HG02870 (cell line): ENCODE data around the gene TRPV6.

Experiments used
- ATAC-seq: cut with Tn5 transposase; IDR thresholded peaks from one replicate; pipeline ENCODE4 v1.9.1; 2021; ENCODE audit warnings: mild to moderate bottlenecking, moderate library complexity; ENCODE audit not compliant: unreplicated experiment

TRPV6 gene

DNA sequence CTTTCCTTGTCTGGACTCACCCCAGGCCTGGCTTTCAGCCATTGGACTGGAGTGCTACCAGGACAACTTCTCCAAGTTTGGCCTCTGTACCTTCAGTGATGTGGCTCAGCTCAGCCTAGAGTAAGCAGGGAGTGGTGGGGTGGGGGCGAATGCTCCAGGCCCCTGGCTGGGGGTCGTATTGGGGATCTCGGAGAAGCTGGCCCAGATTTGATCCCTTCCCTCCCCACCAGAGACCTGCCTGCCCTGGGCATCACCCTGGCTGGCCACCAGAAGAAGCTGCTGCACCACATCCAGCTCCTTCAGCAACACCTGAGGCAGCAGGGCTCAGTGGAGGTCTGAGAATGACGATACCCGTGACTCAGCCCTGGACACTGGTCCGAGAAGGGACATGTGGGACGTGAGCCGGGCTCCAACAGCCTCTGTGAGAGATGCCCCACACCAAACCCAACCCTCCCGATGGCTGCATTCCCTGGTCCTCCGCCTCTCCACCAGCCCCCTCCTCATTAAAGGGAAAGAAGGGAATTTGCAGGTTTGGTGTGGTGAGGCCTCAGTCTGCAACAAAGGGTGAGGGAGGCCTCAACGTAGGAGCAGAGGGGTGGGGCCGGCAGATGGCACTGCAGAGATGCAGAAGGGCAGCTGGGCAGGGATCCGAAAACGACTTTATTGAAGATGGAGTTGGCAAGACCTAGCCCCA is 14.8 kb downstream of the TRPV6 start:
- no peak for ATAC-seq

DNA sequence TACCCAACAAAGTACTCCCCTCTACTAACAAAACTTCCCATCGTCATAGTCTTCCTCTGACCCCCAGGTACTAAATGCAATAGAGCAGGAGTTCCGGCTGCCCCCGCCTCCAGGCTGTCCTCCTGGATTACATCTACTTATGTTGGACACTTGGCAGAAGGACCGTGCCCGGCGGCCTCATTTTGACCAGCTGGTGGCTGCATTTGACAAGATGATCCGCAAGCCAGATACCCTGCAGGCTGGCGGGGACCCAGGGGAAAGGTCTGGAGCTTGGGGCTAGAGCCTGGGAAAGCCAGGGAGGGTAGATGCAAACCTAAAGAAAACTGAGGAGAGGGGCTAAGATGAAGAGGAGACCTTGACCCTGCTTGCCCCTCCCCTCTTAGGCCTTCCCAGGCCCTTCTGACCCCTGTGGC is 15.4 kb downstream of the TRPV6 start:
- ATAC-seq: no peak

DNA sequence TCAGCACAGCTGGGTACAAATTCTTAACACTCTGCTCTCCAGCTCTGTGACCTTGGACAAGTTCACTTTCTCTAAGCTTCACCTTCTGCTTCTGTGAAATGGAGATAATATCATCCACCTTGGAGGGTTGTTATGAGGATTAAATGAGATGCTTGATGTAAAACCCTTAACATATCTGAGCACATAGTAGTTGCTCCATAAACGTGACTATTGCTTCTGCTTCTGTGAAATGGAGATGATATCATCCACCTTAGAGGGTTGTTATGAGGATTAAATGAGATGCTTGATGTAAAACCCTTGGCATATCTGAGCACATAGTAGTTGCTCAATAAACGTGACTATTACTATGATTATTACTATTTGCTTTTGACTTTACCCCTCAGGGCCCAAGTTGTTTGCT is 16.1 kb downstream of the TRPV6 start:
- no peak for ATAC-seq

DNA sequence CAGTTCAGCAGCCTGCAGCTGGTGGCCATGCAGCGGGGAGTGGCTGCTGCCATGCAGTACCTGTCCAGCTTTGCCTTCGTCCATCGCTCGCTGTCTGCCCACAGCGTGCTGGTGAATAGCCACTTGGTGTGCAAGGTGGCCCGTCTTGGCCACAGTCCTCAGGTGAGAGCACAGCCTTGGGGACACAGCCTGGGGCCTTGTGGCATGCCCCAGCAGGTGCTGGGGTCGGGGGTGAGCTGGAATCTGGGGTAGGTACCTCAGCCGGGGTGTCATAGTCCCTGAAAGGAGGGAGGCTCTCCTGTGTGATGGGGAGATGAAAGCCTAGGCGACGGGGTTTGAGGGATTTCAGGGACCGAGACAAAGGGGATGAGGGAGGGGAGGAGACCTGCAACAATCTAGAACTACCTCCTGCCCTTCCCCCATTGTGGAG is 16.5 kb downstream of the TRPV6 start:
- no peak for ATAC-seq

DNA sequence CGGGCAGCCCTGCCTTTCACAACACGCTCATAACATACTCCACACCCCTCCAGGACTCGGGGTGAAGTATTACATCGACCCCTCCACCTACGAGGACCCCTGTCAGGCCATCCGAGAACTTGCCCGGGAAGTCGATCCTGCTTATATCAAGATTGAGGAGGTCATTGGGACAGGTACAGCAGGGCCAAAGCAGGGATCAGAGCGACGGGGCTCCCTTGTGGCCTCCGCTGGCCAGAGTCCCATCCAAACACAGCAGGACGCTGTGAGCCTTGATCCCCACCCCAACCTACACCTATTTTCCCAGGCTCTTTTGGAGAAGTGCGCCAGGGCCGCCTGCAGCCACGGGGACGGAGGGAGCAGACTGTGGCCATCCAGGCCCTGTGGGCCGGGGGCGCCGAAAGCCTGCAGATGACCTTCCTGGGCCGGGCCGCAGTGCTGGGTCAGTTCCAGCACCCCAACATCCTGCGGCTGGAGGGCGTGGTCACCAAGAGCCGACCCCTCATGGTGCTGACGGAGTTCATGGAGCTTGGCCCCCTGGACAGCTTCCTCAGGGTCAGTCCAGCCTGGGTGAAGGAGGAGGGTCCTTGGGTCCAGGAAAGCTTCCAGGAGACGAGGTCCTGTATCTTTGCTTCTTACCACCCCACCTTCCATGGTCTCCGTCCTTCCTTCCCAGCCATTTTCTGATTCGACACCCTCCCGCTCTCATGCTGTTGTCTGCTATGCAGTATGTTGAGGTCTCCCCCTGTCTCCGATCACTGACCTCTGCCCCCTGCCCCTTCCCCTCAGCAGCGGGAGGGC is 17.2 kb downstream of the TRPV6 start:
- ATAC-seq: no peak

DNA sequence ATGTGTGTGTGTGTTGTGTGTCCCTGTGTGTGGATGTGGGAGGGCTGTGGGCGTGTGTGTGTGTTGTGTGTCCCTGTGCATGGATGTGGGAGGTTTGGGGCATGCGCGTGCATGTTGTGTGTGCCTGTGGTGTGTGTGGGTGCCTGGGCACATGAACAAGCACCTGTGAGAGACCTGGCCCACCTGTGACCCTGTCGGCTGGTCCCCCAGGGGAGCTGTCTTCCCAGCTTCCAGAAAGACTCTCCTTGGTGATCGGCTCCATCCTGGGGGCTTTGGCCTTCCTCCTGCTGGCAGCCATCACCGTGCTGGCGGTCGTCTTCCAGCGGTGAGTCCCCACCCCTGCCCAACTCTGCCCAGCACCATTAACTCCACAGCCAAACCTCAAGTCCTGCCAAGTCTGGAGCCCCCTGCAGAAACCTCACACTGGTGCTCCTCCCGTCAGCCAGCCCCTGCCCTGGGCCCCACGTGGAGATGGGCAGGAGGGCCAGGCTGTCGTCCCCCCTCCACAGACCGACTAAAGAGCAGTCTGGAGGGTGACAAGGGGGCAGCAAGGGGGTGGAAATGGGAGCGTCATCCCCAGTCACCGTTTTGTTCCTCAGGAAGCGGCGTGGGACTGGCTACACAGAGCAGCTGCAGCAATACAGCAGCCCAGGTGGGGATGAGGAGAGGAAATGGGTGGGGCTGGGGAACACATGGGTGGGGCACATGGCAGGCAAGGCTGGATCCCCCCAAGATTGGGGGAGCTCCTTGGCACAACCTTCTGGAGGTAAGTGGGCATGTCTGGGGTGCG is 18.0 kb downstream of the TRPV6 start:
- ATAC-seq: no peak

DNA sequence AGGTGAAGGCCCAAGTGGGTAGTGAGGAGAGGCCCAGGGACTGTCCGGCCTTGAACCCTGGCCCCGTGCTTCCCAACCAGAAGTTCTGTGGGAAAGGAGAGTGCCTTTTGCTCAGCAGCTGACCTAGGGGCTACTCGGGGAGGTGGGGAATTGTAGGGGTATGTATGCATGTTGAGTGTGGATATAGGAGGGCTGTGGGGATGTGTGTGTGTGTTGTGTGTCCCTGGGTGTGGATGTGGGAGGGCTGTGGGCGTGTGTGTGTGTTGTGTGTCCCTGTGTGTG is 18.5 kb downstream of the TRPV6 start:
- ATAC-seq: no peak

DNA sequence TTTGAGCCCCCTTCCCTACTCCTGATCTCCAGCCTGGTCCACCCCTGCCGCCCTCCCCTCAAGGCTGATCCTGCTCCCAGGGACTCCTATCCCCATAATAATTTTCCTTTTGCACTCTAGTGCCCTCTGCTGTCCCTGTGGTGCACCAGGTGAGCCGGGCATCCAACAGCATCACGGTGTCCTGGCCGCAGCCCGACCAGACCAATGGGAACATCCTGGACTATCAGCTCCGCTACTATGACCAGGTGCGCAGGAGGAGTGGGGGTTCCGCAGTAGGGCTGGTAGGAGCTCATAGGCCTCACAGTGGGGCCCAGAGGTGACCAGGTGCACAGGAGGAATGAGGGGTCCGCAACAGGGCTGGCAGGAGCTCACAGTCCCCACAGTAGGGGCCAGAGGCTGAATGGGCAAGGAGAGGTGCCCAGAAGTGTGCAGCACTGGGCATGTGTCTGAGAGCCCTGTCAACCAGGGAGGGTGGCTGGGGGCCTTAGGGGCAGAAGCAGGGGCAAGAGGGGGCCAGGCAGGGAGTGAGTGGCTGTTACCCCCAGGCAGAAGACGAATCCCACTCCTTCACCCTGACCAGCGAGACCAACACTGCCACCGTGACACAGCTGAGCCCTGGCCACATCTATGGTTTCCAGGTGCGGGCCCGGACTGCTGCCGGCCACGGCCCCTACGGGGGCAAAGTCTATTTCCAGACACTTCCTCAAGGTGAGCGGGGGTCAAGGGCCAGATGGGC is 19.0 kb downstream of the TRPV6 start:
- no peak for ATAC-seq

DNA sequence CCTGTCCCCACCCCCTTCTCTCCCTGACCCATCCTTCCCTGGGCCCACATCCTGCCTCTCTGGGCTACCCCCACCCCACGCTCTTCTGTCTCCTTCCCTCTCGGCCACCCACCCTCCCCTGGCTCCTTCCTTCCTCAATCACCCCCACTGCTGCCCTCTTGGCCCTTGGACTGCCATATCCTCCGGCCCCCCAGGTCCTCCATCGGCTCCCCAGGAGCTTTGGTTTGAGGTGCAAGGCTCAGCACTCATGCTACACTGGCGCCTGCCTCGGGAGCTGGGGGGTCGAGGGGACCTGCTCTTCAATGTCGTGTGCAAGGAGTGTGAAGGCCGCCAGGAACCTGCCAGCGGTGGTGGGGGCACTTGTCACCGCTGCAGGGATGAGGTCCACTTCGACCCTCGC is 19.8 kb downstream of the TRPV6 start:
- no peak for ATAC-seq

DNA sequence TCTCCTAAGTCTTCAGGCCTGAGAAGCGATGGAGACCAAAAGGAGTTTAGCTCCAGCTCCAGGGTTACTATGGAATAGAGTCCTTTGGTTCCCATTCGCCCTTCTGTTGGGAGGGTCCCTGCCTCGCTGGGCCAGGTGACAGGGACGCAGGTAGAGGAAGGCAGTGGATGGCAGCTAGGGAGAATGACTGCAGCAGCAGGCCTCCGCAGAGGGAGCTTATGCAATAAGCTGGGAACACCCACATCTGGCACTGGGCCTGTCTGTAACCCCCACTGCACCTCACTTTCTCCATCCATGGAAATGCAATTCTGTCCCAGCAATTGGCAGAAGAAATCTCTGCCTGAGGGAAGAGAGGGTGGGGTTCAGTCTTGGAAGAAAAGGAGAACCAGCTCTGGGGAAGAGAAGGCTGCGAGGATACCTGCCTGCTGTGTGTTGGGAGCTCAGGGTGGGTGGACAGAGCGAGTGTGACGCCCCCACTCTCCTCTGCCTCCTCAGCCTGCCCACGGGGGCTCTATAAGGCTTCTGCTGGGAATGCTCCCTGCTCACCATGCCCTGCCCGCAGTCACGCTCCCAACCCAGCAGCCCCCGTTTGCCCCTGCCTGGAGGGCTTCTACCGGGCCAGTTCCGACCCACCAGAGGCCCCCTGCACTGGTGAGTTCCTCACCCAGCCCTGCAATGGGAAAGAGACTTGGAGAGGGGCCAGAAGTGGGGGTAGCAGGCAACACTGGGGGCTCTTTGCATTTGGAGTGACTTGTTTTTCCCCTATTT is 20.4 kb downstream of the TRPV6 start:
- no peak for ATAC-seq

DNA sequence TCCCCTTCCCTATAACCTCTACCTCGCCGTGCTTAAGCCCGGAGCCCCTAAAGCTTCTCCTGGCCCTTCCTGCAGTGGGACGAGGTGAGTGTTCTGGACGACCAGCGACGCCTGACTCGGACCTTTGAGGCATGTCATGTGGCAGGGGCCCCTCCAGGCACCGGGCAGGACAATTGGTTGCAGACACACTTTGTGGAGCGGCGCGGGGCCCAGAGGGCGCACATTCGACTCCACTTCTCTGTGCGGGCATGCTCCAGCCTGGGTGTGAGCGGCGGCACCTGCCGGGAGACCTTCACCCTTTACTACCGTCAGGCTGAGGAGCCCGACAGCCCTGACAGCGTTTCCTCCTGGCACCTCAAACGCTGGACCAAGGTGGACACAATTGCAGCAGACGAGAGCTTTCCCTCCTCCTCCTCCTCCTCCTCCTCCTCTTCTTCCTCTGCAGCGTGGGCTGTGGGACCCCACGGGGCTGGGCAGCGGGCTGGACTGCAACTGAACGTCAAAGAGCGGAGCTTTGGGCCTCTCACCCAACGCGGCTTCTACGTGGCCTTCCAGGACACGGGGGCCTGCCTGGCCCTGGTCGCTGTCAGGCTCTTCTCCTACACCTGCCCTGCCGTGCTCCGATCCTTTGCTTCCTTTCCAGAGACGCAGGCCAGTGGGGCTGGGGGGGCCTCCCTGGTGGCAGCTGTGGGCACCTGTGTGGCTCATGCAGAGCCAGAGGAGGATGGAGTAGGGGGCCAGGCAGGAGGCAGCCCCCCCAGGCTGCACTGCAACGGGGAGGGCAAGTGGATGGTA is 21.5 kb downstream of the TRPV6 start:
- no peak for ATAC-seq

DNA sequence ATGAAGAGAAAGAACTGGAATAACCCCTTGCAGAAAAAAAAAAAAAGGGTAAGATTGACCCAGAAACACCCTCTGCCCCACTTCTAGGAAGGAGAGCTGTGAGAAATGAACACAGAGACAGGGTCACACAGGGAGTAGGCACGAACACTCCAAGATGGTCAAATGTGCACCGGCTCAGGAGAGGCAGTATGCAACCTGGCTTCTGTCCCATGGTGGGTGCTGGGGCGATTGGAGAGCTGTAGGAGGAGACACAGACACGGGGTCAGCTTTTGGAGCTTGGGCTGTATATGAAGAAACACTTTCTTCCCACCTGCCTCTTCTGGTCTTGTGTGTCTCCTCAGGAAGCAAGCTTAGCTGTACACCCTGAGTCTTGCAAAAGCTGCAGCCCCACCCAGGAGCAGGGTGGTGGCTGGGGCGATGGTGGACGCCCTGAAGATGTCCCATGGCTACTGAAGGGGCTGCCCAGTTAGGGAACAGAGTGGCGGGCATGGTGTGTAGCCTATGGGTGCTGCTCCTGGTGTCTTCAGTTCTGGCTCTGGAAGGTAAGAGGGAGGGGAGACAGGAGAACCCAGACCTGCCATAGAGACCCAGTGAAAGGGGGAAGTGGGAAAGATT is 22.7 kb downstream of the TRPV6 start:
- ATAC-seq: no peak

DNA sequence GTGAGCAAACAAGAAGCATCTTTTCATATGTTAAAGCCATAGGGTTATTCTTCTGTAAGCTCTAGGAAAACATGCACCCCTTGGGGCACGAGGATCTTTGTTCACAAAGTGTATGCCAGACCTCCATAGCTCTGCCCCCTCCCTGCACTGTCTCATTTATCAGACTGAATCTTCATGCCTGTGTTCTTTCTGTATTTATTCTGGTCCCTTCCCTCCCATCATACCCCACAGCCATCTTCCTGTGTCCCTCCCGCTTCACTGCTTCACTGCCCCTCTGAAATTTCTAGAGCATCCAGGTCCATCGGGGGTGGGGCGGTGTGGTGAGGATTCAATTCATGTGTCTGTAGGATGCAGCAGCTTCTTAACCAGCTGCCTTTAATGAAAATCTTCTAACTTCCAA is 23.2 kb downstream of the TRPV6 start:
- ATAC-seq: no peak

DNA sequence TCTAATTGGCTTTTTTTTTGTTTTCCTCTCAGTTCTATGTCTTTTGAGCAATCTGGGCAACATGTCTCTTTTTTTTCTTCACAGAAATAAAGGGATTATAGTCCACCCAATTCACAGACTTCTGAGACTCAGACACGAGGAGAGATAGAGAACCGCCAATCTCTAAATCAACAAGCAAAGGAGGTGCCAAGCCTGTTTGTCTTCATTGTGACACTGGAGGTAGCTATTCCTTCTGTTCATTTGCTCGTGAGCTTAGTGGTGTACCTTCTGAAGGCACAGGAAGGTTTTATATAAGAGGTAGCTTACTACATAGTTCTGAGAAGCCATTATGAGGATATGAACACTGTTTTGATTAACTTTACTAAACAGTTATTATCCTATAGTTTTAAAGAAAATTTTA is 24.6 kb downstream of the TRPV6 start:
- ATAC-seq: no peak

DNA sequence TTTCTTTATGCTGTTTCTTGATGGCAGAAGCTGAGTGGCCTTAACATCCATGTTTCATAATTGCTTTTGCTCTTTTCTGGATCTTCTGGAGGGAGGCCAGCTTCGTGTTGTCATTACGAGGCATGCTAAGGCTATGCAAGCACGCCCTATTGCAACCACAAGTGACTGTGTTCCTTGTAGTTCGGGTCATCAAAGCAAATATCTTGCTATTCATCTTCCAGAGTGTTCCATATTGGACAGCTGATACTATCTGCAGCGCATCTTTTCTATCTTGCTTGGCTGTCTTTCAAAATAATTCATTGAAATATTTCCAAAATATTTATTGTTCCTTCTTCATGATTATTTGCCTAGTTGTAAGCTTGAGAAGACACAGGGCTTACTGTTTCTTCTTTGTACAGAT is 25.7 kb downstream of the TRPV6 start:
- no peak for ATAC-seq

DNA sequence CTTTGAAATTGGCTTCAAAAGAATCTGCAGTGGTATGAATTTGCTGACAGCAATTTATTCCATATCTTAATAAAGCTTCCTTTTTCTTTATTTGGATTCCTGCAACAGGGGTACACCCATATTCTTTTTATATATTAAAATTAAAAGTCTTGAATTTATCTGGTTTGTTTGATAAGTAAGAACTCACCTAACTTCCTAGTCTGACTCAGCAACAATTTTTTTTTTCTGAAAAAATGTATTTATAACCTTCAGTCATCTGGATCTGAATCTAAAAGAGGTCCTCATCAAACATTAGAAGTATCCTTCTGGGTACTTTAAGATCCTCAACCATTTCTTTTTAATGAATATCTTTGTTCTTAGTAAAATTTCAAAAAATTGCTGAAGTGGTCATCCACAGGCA is 26.1 kb downstream of the TRPV6 start:
- no peak for ATAC-seq

DNA sequence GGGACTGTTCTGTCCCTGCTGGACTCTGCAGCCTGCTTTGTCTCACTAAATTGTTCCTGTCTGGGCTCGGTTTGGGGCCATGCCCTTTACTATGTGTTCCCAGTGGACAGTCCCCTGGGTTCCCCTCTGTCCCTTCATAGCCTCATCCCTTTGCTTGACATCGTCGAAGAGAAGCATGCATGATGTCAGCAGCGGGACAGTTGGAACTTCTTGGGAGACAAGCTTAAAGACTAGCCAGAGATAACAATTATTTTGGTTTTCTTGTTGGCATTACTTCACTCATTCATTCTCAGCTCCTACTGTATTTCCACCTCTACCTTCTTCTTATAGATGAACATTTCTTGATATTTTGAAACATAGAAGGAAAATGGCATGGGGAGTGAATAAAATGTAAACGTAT is 27.9 kb downstream of the TRPV6 start:
- no peak for ATAC-seq

DNA sequence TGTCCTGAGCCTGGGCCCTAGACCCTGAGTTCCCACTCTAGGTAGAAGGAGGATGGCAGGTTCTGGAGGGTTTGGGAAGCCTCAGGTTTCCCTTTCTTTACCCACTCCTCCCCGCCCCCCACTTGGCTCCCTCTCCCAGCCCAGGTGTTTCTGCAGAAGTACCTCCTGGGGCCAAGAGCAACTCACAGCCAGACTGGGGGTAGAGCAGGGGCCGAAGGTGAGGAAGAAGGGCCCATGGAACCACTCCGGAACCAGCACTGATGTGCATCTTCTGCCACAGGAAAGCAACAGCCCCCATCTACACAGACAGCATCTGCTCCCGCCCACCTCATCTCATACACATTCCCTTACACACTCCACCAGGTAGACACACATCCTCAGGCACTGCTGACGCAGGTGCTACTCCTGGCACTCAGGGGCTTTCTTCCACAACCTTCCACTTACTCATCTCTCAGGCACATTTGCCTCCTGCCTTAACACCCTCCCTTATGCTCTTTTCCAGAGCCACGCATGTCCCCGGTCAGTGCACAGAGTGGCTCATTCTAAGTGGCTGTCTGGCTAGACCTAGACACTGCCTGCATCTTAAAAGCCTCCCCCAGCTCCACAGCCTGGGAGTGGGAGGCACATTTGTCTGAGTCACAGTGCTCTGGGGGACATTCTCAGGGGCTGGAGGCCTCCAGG is 28.8 kb downstream of the TRPV6 start:
- no peak for ATAC-seq
